Mammary epithelial cell (primary cell): ENCODE data around the gene TRIM36.

ENCODE experiments used
- CTCF ChIP-seq, 2 donors: IDR thresholded peaks in 1 of 2; conservative IDR thresholded peaks in 1 of 2; 2 replicates each; pipeline ENCODE4 v1.5.1; 2011 to 2012; ENCODE audit warnings: inconsistent platforms in 2 of 2, low read length in 2 of 2, mild to moderate bottlenecking in 2 of 2, control low read depth in 1 of 2, low read depth in 1 of 2; ENCODE audit not compliant: insufficient read depth in 1 of 2; ENCODE audit errors: extremely low read depth in 1 of 2
- EZH2 ChIP-seq: IDR thresholded peaks from 2 replicates; pipeline ENCODE4 v1.6.1; 2012; ENCODE audit warnings: low read length, inconsistent platforms, borderline replicate concordance

GRCh38 chr5:115190388-115190787 lies 20.7 kb upstream of the TRIM36 start:
- TF ChIP-seq CTCF (conservative IDR thresholded peaks at IDR 0.05 in 1 of 2, IDR thresholded peaks at IDR 0.05 in 1 of 2; ENCODE audit: extremely low read depth in 1 of 2, insufficient read depth in 1 of 2, low read depth in 1 of 2, low read length in 2 of 2) (no peak), EZH2 (no peak)
